HG02885 (cell line): ENCODE results near the gene KCNIP1.

Source experiments
- ATAC-seq: cut with Tn5 transposase; IDR thresholded peaks from one replicate; pipeline ENCODE4 v1.9.1; 2021; ENCODE audit warnings: mild to moderate bottlenecking; ENCODE audit not compliant: unreplicated experiment, poor library complexity

KCNIP1 gene

GRCh38 chr5:170622933-170623332 is 119.1 kb downstream of the KCNIP1 start:
- no peak for ATAC-seq

- ATAC-seq: no peak
Measured at GRCh38 chr5:170623576-170624181, 119.9 kb downstream of the KCNIP1 start.

- no peak for ATAC-seq
Measured at GRCh38 chr5:170625221-170626165, 121.7 kb downstream of the KCNIP1 start.

- ATAC-seq: no peak
Measured at GRCh38 chr5:170626507-170627150, 122.8 kb downstream of the KCNIP1 start.

- ATAC-seq: no peak
Measured at GRCh38 chr5:170627271-170627670, 123.5 kb downstream of the KCNIP1 start.

GRCh38 chr5:170628028-170628427 is 124.2 kb downstream of the KCNIP1 start:
- ATAC-seq: no peak

GRCh38 chr5:170628691-170629565 is 125.1 kb downstream of the KCNIP1 start:
- ATAC-seq: no peak

- ATAC-seq: no peak
Measured at GRCh38 chr5:170629566-170630175, 125.9 kb downstream of the KCNIP1 start.

- ATAC-seq: no peak
Measured at GRCh38 chr5:170630226-170630625, 126.4 kb downstream of the KCNIP1 start.

GRCh38 chr5:170630711-170631141 is 126.9 kb downstream of the KCNIP1 start:
- ATAC-seq: no peak

GRCh38 chr5:170631466-170632195 is 127.8 kb downstream of the KCNIP1 start:
- no peak for ATAC-seq

GRCh38 chr5:170632266-170632984 is 128.6 kb downstream of the KCNIP1 start:
- no peak for ATAC-seq

- ATAC-seq: peak; percentile 52
Measured at GRCh38 chr5:170632985-170633234, 129.1 kb downstream of the KCNIP1 start.

GRCh38 chr5:170633235-170634081 is 129.6 kb downstream of the KCNIP1 start:
- ATAC-seq: no peak

GRCh38 chr5:170634256-170634990 is 130.6 kb downstream of the KCNIP1 start:
- no peak for ATAC-seq

GRCh38 chr5:170635706-170636105 is 131.9 kb downstream of the KCNIP1 start:
- no peak for ATAC-seq

GRCh38 chr5:170636206-170636605 is 132.4 kb downstream of the KCNIP1 start:
- ATAC-seq: no peak
